Trophoblast cell (in vitro differentiated cells and primary cell): ENCODE measurements around the gene PDGFA.

ENCODE experiments used
- DNase-seq, 2 donors: peaks; one replicate each; pipeline ENCODE4 v3.0.0-alpha.2; 2016
- H2AFZ ChIP-seq: 2 replicates; pipeline ENCODE4 v1.6.1; 2013; ENCODE audit warnings: low read length, moderate library complexity, mild to moderate bottlenecking; ENCODE audit not compliant: insufficient read depth, poor library complexity
- H2AK5ac ChIP-seq: 2 replicates; pipeline ENCODE4 v1.6.1; 2013; ENCODE audit warnings: mild to moderate bottlenecking, low read length
- H2BK120ac ChIP-seq: 2 replicates; pipeline ENCODE4 v1.6.1; 2013; ENCODE audit warnings: low read length, mild to moderate bottlenecking, moderate library complexity; ENCODE audit not compliant: insufficient read depth, poor library complexity
- H2BK12ac ChIP-seq: 2 replicates; pipeline ENCODE4 v1.6.1; 2013; ENCODE audit warnings: mild to moderate bottlenecking, low read length, moderate library complexity
- H2BK5ac ChIP-seq: 2 replicates; pipeline ENCODE4 v1.6.1; 2013; ENCODE audit warnings: low read length, low read depth, moderate library complexity, mild to moderate bottlenecking; ENCODE audit not compliant: poor library complexity
- H3K14ac ChIP-seq: 2 replicates; pipeline ENCODE4 v1.6.1; 2013; ENCODE audit warnings: mild to moderate bottlenecking, low read length
- H3K18ac ChIP-seq: 2 replicates; pipeline ENCODE4 v1.6.1; 2013; ENCODE audit warnings: mild to moderate bottlenecking, low read length
- H3K23ac ChIP-seq: 2 replicates; pipeline ENCODE4 v1.6.1; 2013; ENCODE audit warnings: low read length
- H3K27ac ChIP-seq: 2 replicates; pipeline ENCODE4 v1.5.1; 2013; ENCODE audit warnings: low read depth, mild to moderate bottlenecking, inconsistent platforms, low read length, moderate library complexity
- H3K27me3 ChIP-seq: 2 replicates; pipeline ENCODE4 v1.6.1; 2013; ENCODE audit warnings: inconsistent platforms, mild to moderate bottlenecking, low read length, moderate library complexity; ENCODE audit not compliant: insufficient read depth
- H3K36me3 ChIP-seq, 2 experiments: 1 replicate in 1 of 2; 2 replicates in 1 of 2; pipeline ENCODE4 v1.6.1; 2013; ENCODE audit warnings: low read length in 2 of 2, mild to moderate bottlenecking in 2 of 2, moderate library complexity in 1 of 2; ENCODE audit not compliant: insufficient read depth in 2 of 2, control insufficient read depth in 1 of 2
- H3K4ac ChIP-seq: 2 replicates; pipeline ENCODE4 v1.6.1; 2013; ENCODE audit warnings: low read depth, mild to moderate bottlenecking, low read length, moderate library complexity
- H3K4me1 ChIP-seq, 2 experiments: 1 replicate in 1 of 2; 2 replicates in 1 of 2; pipeline ENCODE4 v1.6.1; 2013; ENCODE audit warnings: low read length in 2 of 2, mild to moderate bottlenecking in 2 of 2, moderate library complexity in 1 of 2; ENCODE audit not compliant: insufficient read depth in 2 of 2, control insufficient read depth in 1 of 2
- H3K4me2 ChIP-seq: 2 replicates; pipeline ENCODE4 v1.6.1; 2013; ENCODE audit warnings: inconsistent platforms, mild to moderate bottlenecking, low read length, moderate library complexity
- H3K4me3 ChIP-seq: 2 replicates; pipeline ENCODE4 v1.5.1; 2013; ENCODE audit warnings: mild to moderate bottlenecking, low read depth, low read length, inconsistent platforms
- H3K79me1 ChIP-seq: one replicate; pipeline ENCODE4 v1.6.1; 2013; ENCODE audit warnings: low read length
- H3K79me2 ChIP-seq: 2 replicates; pipeline ENCODE4 v1.6.1; 2013; ENCODE audit warnings: low read length, mild to moderate bottlenecking; ENCODE audit not compliant: control insufficient read depth, insufficient read depth, poor library complexity
- H3K9ac ChIP-seq: 2 replicates; pipeline ENCODE4 v1.6.1; 2013; ENCODE audit warnings: mild to moderate bottlenecking, low read length
- H3K9me3 ChIP-seq: 2 replicates; pipeline ENCODE4 v1.6.1; 2013; ENCODE audit warnings: low read depth, mild to moderate bottlenecking, control low read depth, inconsistent platforms, low read length; ENCODE audit not compliant: insufficient read depth
- H4K12ac ChIP-seq: 2 replicates; pipeline ENCODE4 v1.6.1; 2013; ENCODE audit warnings: low read depth, mild to moderate bottlenecking, low read length, moderate library complexity
- H4K8ac ChIP-seq: 2 replicates; pipeline ENCODE4 v1.6.1; 2013; ENCODE audit warnings: low read depth, mild to moderate bottlenecking, low read length, moderate library complexity
- H4K91ac ChIP-seq: one replicate; pipeline ENCODE4 v1.6.1; 2013; ENCODE audit warnings: low read depth, mild to moderate bottlenecking, low read length, moderate library complexity
- WGBS: extraction: QIAGEN DNeasy Blood & Tissue Kit; methylation state at CpG from one replicate; pipeline ENCODE4 v1.1.7; 2013; ENCODE audit warnings: missing lambda C conversion rate; ENCODE audit not compliant: insufficient read length, insufficient coverage; ENCODE audit errors: extremely low coverage; 5-methylcytosine and 5-hydroxymethylcytosine counted together

The PDGFA gene

GRCh38 chr7:542131-542712, 22.6 kb upstream of the PDGFA start:
- Histone ChIP-seq H4K8ac (peak overlapping the region; percentile 44), H3K79me1 (peaks cover 51% of the 10 kb centered on the region), H2BK120ac (peak overlapping the region; percentile 65), H3K4me1 (peaks cover 42 to 51% of the 10 kb centered on the region in 2 experiments), H3K4me3 (no peak overlapping the region), H3K79me2 (peaks cover 8% of the 10 kb centered on the region), H3K18ac (peak overlapping the region; percentile 62), H3K9ac (no peak overlapping the region), H2BK12ac (peak overlapping the region; percentile 86), H2AK5ac (peak overlapping the region; percentile 22), H3K27me3 (no peaks in the 10 kb centered on the region), H3K23ac (no peak overlapping the region), H2AFZ (no peak overlapping the region), H3K4me2 (no peak overlapping the region), H3K27ac (peak overlapping the region; percentile 55), H2BK5ac (peak overlapping the region; percentile 45), H4K12ac (no peak overlapping the region), H4K91ac (peak overlapping the region; percentile 79), H3K4ac (peak overlapping the region; percentile 17), H3K9me3 (peaks cover 8% of the 10 kb centered on the region), H3K14ac (peak overlapping the region; percentile 36), H3K36me3 (no peaks in the 10 kb centered on the region)
- no CpG with 5 or more reads among the region's 28 CpGs for WGBS
- no peak for DNase-seq

GRCh38 chr7:541661-542060, 22.0 kb upstream of the PDGFA start:
- Histone ChIP-seq H3K4ac (no peak overlapping the region), H3K9ac (no peak overlapping the region), H3K23ac (no peak overlapping the region), H3K4me3 (no peak overlapping the region), H3K18ac (peak overlapping the region; percentile 45), H3K36me3 (no peaks in the 10 kb centered on the region), H2AK5ac (peak overlapping the region; percentile 58), H4K91ac (peak overlapping the region; percentile 79), H3K9me3 (peaks cover 8% of the 10 kb centered on the region), H2AFZ (no peak overlapping the region), H3K4me2 (no peak overlapping the region), H2BK120ac (no peak overlapping the region), H2BK12ac (peak overlapping the region; percentile 86), H4K8ac (no peak overlapping the region), H3K79me1 (peaks cover 52% of the 10 kb centered on the region), H3K27me3 (no peaks in the 10 kb centered on the region), H3K79me2 (peaks cover 8% of the 10 kb centered on the region), H4K12ac (no peak overlapping the region), H3K27ac (no peak overlapping the region), H3K14ac (peak overlapping the region; percentile 15), H3K4me1 (peaks cover 44 to 51% of the 10 kb centered on the region in 2 experiments), H2BK5ac (peak overlapping the region; percentile 5)
- no peak for DNase-seq
- WGBS, result no CpG with 5 or more reads among the region's 17 CpGs

- Histone ChIP-seq H2BK5ac (peak overlapping the region; percentile 1), H3K27ac (no peak overlapping the region), H3K9me3 (peaks cover 8% of the 10 kb centered on the region), H3K27me3 (no peaks in the 10 kb centered on the region), H2BK12ac (peak overlapping the region; percentile 97), H3K14ac (peak overlapping the region; percentile 86), H2AFZ (no peak overlapping the region), H4K8ac (peak overlapping the region; percentile 2), H3K4me3 (no peak overlapping the region), H3K36me3 (no peaks in the 10 kb centered on the region), H4K12ac (no peak overlapping the region), H3K9ac (no peak overlapping the region), H3K4me2 (no peak overlapping the region), H3K4ac (no peak overlapping the region), H3K18ac (peak overlapping the region; percentile 4), H3K79me1 (peaks cover 52% of the 10 kb centered on the region), H2AK5ac (peak overlapping the region; percentile 66), H3K79me2 (peaks cover 8% of the 10 kb centered on the region), H3K4me1 (peaks cover 44 to 51% of the 10 kb centered on the region in 2 experiments), H2BK120ac (peak overlapping the region; percentile 69), H3K23ac (no peak overlapping the region), H4K91ac (peak overlapping the region; percentile 99)
- DNase-seq, result no peak
- no CpG with 5 or more reads among the region's 12 CpGs for WGBS
Observed at GRCh38 chr7:540997-541396, 21.4 kb upstream of the PDGFA start.

- Histone ChIP-seq H3K4ac (peak overlapping the region; percentile 25), H3K14ac (peak overlapping the region; percentile 86), H4K8ac (peak overlapping the region; percentile 76), H2BK120ac (peak overlapping the region; percentile 69), H3K79me2 (peaks cover 8% of the 10 kb centered on the region), H3K9ac (no peak overlapping the region), H3K36me3 (no peaks in the 10 kb centered on the region), H4K91ac (peak overlapping the region; percentile 99), H4K12ac (no peak overlapping the region), H3K9me3 (peaks cover 8% of the 10 kb centered on the region), H3K4me2 (no peak overlapping the region), H2BK12ac (peak overlapping the region; percentile 97), H3K18ac (peak overlapping the region; percentile 4), H3K79me1 (peaks cover 52% of the 10 kb centered on the region), H3K4me3 (no peak overlapping the region), H3K4me1 (peaks cover 44 to 51% of the 10 kb centered on the region in 2 experiments), H3K27ac (peak overlapping the region; percentile 83), H3K27me3 (no peaks in the 10 kb centered on the region), H2AK5ac (peak overlapping the region; percentile 66), H2AFZ (no peak overlapping the region), H2BK5ac (peak overlapping the region; percentile 67), H3K23ac (no peak overlapping the region)
- WGBS, result no CpG with 5 or more reads among the region's 14 CpGs
- no peak for DNase-seq
Observed at GRCh38 chr7:540579-540978, 20.9 kb upstream of the PDGFA start.
